ENCODE measurements around the gene GRXCR2. TPM values are rescaled to one million over a fixed set of nuclear protein-coding genes. Genes with fewer than 3 reads are reported as not detected.
"Not testable (repeated sequence)": the region's sequence is repeated elsewhere in the genome, so short reads cannot be mapped to it uniquely, and the experiment has no call there.

The GRXCR2 gene
- total RNA-seq, 1 experiment from 2014 or later = not detected

GRCh38 chr5:145902421-145902820 is 29.6 kb upstream of the GRXCR2 start:
- no peaks in the 10 kb centered on the region for H3K9me3 ChIP-seq (ENCODE audit: control insufficient read depth, insufficient read depth, low read depth, low read length)
- TF ChIP-seq CTCF (IDR thresholded peaks at IDR 0.05) (no peak), POLR2AphosphoS5 (IDR thresholded peaks at IDR 0.05; ENCODE audit: low read depth, low read length) (no peak), REST (IDR thresholded peaks at IDR 0.05; ENCODE audit: insufficient read depth in 1 of 2, low read depth in 2 of 2, low read length in 1 of 2) (no peak), SIN3A (IDR thresholded peaks at IDR 0.05; ENCODE audit: borderline replicate concordance, insufficient read depth, low read depth, low read length) (no peak), TCF7L2 (IDR thresholded peaks at IDR 0.05; ENCODE audit: low read depth, low read length) (no peak)
- ATAC-seq (no peak), DNase-seq (ENCODE audit: low read depth, low spot score) (no peak)
- intact Hi-C loops (cut with micrococcal nuclease; ENCODE audit: unreplicated experiment) (no loop called here), in situ Hi-C loops (cut with HindIII; ENCODE audit: low pct_unique_long_range_greater_than_20kb, low sequenced_read_pairs) (no loop called here)
- ChIA-PET CTCF (no interaction called here), POLR2A (no interaction called here)
- no TSS peak for BruUV-seq (replicated peaks)
- no peaks in the 10 kb centered on the region for H3K4me1 ChIP-seq (ENCODE audit: control insufficient read depth, insufficient read depth, low read length)
- H3K27ac ChIP-seq (ENCODE audit: low read length) = no peak overlapping the region
- H3K36me3 ChIP-seq (ENCODE audit: control insufficient read depth, insufficient read depth, low read length) = no peaks in the 10 kb centered on the region
- H3K27me3 ChIP-seq (ENCODE audit: control insufficient read depth, insufficient read depth, low read length) = no peaks in the 10 kb centered on the region
- no peak overlapping the region for H3K4me3 ChIP-seq (ENCODE audit: low read depth in 2 of 2, low read length in 2 of 2)

- Histone ChIP-seq H3K9me3 (ENCODE audit: control insufficient read depth, insufficient read depth, low read depth, low read length) (no peaks in the 10 kb centered on the region), H3K27ac (ENCODE audit: low read length) (no peak overlapping the region), H3K4me1 (ENCODE audit: control insufficient read depth, insufficient read depth, low read length) (no peaks in the 10 kb centered on the region), H3K27me3 (ENCODE audit: control insufficient read depth, insufficient read depth, low read length) (no peaks in the 10 kb centered on the region), H3K36me3 (ENCODE audit: control insufficient read depth, insufficient read depth, low read length) (no peaks in the 10 kb centered on the region), H3K4me3 (ENCODE audit: low read depth in 2 of 2, low read length in 2 of 2) (no peak overlapping the region)
- ATAC-seq (no peak), DNase-seq (ENCODE audit: low read depth, low spot score) (no peak)
- no TSS peak for BruUV-seq (replicated peaks)
- intact Hi-C loops (cut with micrococcal nuclease; ENCODE audit: unreplicated experiment) = no loop called here
- in situ Hi-C loops (cut with HindIII; ENCODE audit: low pct_unique_long_range_greater_than_20kb, low sequenced_read_pairs) = no loop called here
- TF ChIP-seq REST (IDR thresholded peaks at IDR 0.05; ENCODE audit: insufficient read depth in 1 of 2, low read depth in 2 of 2, low read length in 1 of 2) (no peak), CTCF (IDR thresholded peaks at IDR 0.05) (no peak), TCF7L2 (IDR thresholded peaks at IDR 0.05; ENCODE audit: low read depth, low read length) (no peak), SIN3A (IDR thresholded peaks at IDR 0.05; ENCODE audit: borderline replicate concordance, insufficient read depth, low read depth, low read length) (no peak), POLR2AphosphoS5 (IDR thresholded peaks at IDR 0.05; ENCODE audit: low read depth, low read length) (no peak)
- ChIA-PET CTCF (no interaction called here), POLR2A (no interaction called here)
These were observed 25.4 kb upstream of the GRXCR2 start for GRCh38 chr5:145898171-145898570.

GRCh38 chr5:145891378-145891777 is 18.6 kb upstream of the GRXCR2 start:
- POLR2A ChIA-PET; H3K27ac ChIP-seq (ENCODE audit: low read length); ATAC-seq; H3K4me3 ChIP-seq (ENCODE audit: low read depth in 2 of 2, low read length in 2 of 2); H3K27me3 ChIP-seq (ENCODE audit: control insufficient read depth, insufficient read depth, low read length); H3K4me1 ChIP-seq (ENCODE audit: control insufficient read depth, insufficient read depth, low read length); H3K9me3 ChIP-seq (ENCODE audit: control insufficient read depth, insufficient read depth, low read depth, low read length); intact Hi-C loops (cut with micrococcal nuclease; ENCODE audit: unreplicated experiment); H3K36me3 ChIP-seq (ENCODE audit: control insufficient read depth, insufficient read depth, low read length); DNase-seq (ENCODE audit: low read depth, low spot score); in situ Hi-C loops (cut with HindIII; ENCODE audit: low pct_unique_long_range_greater_than_20kb, low sequenced_read_pairs); BruUV-seq (replicated peaks); CTCF ChIA-PET: not testable (repeated sequence)
